ENCODE measurements around the gene PTPRN2. TPM values are rescaled to one million over a fixed set of nuclear protein-coding genes. Genes with fewer than 3 reads are reported as not detected.

The PTPRN2 gene
- total and polyA plus RNA-seq, 9 of the 15 experiments (the other 6 are each of a cell fraction or from before 2014, with no cell fraction given) = not detected

DNA sequence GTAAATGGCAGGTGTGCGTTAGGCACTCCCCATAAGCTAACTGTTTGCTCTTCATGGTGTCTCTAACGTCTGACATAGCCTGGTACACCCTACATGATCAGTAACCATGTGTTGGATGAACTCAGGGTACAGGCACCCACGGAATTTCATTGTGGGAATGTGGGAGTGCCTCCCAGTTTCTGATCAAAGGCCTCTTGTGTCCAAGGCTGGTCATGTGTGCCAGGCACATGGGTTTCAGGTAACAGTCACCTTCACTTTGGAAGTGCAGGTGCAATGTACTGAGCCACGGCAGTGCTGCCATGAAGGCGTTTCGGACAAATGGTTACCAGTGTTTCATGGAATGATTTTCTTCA lies 952.5 kb downstream of the PTPRN2 start (continued):
- TF ChIP-seq MIER1 (IDR thresholded peaks at IDR 0.05; ENCODE audit: low read depth) (no peak), MTA3 (IDR thresholded peaks at IDR 0.05; ENCODE audit: borderline replicate concordance) (no peak), CBX3 (IDR thresholded peaks at IDR 0.05; ENCODE audit: borderline replicate concordance in 1 of 2, low read length in 2 of 2) (no peak), HIVEP1 (CRISPR knock-in tag; IDR thresholded peaks at IDR 0.05) (no peak), IRF2 (CRISPR knock-in tag; IDR thresholded peaks at IDR 0.05) (no peak), POLR2H (tag; IDR thresholded peaks at IDR 0.05; ENCODE audit: low read depth) (no peak), ZNF445 (CRISPR knock-in tag; IDR thresholded peaks at IDR 0.05; ENCODE audit: low read depth) (no peak)
- TF ChIP-seq, protein P1, sequence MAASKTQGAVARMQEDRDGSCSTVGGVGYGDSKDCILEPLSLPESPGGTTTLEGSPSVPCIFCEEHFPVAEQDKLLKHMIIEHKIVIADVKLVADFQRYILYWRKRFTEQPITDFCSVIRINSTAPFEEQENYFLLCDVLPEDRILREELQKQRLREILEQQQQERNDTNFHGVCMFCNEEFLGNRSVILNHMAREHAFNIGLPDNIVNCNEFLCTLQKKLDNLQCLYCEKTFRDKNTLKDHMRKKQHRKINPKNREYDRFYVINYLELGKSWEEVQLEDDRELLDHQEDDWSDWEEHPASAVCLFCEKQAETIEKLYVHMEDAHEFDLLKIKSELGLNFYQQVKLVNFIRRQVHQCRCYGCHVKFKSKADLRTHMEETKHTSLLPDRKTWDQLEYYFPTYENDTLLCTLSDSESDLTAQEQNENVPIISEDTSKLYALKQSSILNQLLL (CRISPR knock-in tag; IDR thresholded peaks at IDR 0.05; ENCODE audit: borderline replicate concordance) = no peak

DNA sequence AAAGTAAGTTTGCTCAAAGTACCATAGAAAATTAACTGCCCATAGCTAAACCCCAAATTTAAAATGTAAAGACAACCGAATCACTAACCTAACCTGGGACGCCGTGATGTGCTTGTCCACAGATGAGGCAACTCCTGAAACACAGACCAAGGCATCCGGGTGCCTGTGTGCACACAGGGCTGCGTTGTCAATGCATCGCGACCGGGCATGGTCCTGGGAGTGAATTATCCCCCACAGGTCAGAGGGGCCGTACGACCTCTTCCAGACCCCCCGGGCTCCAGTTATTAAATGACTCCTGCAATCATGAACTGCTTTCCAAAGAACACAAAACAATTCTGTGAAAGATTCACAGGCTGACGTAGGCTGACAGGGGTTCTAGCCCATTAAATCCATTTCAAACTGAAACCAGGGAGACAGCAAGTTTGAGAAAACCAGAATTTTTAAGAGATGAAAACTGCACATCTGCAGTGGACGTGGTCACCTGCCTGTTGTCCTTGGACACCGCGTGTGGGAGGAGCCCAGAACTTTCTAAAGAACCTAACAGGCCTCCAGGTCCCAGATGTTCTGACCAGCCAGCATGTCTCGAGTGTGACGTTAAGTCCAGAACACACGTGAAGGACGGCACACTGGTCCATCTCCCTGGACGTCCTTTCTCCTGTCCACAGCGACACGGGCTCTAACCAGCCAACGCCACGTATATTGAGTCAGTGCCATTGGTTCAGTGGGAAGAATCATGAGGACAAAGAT lies 953.0 kb downstream of the PTPRN2 start:
- TF ChIP-seq NR2F6 (CRISPR knock-in tag; IDR thresholded peaks at IDR 0.05) = no peak
- TF ChIP-seq ASH1L (IDR thresholded peaks at IDR 0.05; ENCODE audit: borderline replicate concordance, low read depth, partially characterized antibody) = no peak
- H3K4me3 ChIP-seq = no peak overlapping the region
- H3K9ac ChIP-seq (ENCODE audit: insufficient read depth in 1 of 2, low read depth in 2 of 2, low read length in 2 of 2) = no peak overlapping the region
- in situ Hi-C loops (cut with MboI) (no loop called here), intact Hi-C loops (cut with micrococcal nuclease) (no loop called here)
- no peak overlapping the region for H3K27ac ChIP-seq (ENCODE audit: extremely low read depth, low read depth, low read length)
- under 1% methylated on average over 24 of the region's 24 CpGs for WGBS (ENCODE audit: insufficient coverage, low coverage, missing lambda C conversion rate)
- no peak overlapping the region for H3K4me2 ChIP-seq (ENCODE audit: insufficient read depth, low read length)
- FAIRE-seq (no peak), ATAC-seq (no peak), DNase-seq (ENCODE audit: extremely low read depth in 1 of 4, low spot score in 3 of 4) (no peak)
- H2AFZ ChIP-seq (ENCODE audit: low read depth, low read length) = no peak overlapping the region
- H3K9me3 ChIP-seq (replicated peaks; ENCODE audit: control insufficient read depth, insufficient read depth, low read depth, low read length) = no peaks in the 10 kb centered on the region
- H3K9me1 ChIP-seq (ENCODE audit: control insufficient read depth, insufficient read depth, low read length) = no peaks in the 10 kb centered on the region
- POLR2A ChIA-PET = no interaction called here
- H4K20me1 ChIP-seq (replicated peaks; ENCODE audit: control insufficient read depth, insufficient read depth, low read length) = no peaks in the 10 kb centered on the region
- H3K36me3 ChIP-seq (ENCODE audit: control insufficient read depth, insufficient read depth, low read length) = no peaks in the 10 kb centered on the region
- CTCF ChIA-PET (ENCODE audit: low intra/inter-chr PET ratio) = no interaction called here
- peaks cover 42 to 53% of the 10 kb centered on the region in 2 experiments for H3K27me3 ChIP-seq (ENCODE audit: control insufficient read depth in 2 of 2, insufficient read depth in 2 of 2, low read length in 2 of 2)
- no peaks in the 10 kb centered on the region for H3K4me1 ChIP-seq (replicated peaks in 1 of 2; ENCODE audit: control insufficient read depth in 2 of 2, insufficient read depth in 2 of 2, low read length in 2 of 2)
- BruUV-seq (replicated peaks) = no TSS peak
- no peaks in the 10 kb centered on the region for H3K79me2 ChIP-seq (ENCODE audit: control insufficient read depth, insufficient read depth, low read length)
